ENCODE data around the gene ARRDC1.
"Not testable (repeated sequence)": the region's sequence is repeated elsewhere in the genome, so short reads cannot be mapped to it uniquely, and the experiment has no call there.

ARRDC1 gene

GRCh38 chr9:137583957-137584356, 21.5 kb upstream of the ARRDC1 start:
- DNase-seq, result no peak

DNA sequence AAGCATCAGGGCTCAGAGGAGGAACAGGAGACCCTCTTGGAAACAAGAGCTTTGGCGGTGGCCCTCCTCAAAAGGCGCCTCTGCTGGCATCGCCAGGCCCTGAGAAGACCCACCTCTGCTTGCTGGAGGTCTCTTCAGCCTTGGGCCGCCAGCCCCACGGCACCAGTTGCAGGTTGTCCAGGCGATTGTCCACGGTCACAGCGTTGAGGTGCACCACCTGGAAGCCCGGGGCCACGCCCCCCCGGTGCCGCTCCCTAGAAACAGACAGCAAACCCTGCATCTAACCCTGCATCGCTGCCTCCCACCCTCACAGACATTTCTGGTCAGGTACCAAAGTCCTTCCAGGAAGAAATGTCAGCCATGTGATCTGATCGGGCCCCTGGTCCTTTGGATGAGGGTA, 18.6 kb upstream of the ARRDC1 start:
- no peak for DNase-seq

GRCh38 chr9:137588311-137588710, 17.2 kb upstream of the ARRDC1 start:
- no peak for DNase-seq

DNA sequence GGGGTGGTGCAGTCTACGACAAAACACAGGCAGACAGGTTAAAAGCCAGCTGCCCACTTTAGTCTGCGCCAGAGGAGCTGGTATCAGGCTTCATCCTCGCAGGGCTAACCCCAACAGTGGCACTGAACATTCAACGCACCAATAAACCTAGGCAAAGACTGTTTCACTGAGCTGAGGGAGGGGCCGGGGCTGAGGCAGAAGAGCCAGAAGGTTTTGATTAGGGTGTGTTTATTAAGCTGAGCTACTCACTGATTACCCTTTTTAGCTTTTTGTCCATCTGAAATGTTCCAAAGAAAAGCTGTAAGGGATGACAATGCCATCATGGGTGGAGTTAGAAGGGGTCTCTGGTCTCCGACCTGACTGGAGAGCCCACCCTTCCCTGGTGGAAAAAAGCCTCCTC, 16.6 kb upstream of the ARRDC1 start:
- no peak for DNase-seq

DNA sequence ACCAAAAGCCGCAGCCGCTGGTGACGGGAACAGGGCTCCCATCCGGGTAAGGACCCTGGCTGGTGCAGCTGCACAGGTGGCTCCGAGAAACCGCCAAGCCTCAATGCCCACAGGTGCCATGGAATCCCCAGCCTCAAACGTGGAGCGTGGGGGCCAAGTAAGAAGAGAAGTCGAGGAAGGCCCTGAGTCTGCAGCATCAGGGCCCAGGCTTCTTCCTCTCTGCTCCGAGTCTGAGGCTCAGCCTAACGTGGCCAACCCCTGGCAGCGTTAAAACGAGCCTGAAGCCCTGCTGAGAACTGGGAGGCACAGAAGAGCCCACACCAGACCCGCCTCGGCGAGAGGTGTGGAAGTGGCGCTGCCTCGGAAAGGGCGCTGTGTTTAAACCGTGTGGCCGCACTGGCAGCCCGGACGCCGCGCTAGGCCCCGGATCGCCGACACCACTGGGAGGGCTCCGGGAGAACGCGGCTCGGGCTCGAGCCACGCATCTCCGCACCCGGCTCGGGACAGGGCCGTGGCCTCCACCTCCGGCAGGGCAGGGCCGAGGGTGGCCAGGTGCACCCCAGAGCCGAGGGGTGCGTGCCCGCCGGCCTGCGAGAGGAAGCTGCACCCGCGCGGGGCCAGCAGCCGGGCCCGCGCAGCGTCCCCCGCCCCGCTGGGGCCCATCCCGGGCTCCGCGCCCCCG, 15.9 kb upstream of the ARRDC1 start:
- no peak for DNase-seq

- no peak for DNase-seq
Measured at GRCh38 chr9:137590123-137590468, 15.4 kb upstream of the ARRDC1 start.

DNA sequence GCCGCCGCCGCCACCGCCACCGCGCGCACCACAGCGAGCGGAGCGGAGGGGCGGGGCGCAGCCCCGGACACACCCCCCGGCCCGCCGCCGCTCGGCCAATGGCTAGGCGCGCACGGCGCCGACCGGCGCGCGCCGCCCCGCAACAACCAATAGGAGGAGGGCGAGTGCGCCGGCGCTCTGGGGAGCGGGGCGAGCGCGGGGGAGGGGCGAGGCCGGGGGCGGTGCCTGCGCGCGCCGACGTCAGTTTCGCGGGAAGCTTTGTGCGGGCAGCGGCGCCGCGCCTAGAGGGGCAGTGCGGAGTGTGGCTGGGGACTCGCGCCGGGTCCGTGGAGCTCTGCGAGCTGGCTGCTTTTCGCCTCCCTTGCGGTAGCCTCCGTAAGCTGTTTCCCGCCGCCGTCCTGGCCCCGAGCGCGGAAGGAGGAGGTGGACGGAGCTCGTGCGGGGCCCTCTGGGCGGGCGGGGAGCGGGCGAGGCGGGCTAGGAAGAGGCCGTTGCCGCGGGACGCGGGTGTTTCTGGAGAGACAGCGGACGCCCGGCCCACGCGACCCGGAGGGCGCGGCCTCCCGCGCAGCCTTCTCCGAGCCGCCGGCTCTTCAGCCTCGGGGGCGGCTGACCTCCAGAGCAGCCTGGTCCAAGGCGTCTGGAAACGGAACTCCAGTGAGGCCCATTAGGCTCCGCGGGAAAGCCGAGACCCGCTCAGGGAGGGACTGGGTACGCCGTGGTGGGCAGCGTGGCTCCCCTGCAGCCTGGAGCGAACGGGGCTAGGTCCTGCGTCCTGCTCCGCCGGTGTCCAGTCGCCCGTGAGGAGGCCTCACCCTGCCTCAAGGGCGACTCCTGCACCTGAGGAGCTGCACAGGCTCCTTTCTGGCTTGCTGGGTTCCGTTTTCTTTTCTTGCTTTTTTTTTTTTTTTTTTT, 14.8 kb upstream of the ARRDC1 start, which contains the start of gene ZMYND19:
TSS of gene ZMYND19 (minus strand) at position 44 of the 915 bp plus-strand sequence. CDS start 249 bp downstream, outside the sequence.
- peak in 13 of 14 donors; percentile 49 to 92 (median 70) for DNase-seq

- no peak for DNase-seq
Measured at GRCh38 chr9:137592767-137593166, 12.7 kb upstream of the ARRDC1 start.

DNA sequence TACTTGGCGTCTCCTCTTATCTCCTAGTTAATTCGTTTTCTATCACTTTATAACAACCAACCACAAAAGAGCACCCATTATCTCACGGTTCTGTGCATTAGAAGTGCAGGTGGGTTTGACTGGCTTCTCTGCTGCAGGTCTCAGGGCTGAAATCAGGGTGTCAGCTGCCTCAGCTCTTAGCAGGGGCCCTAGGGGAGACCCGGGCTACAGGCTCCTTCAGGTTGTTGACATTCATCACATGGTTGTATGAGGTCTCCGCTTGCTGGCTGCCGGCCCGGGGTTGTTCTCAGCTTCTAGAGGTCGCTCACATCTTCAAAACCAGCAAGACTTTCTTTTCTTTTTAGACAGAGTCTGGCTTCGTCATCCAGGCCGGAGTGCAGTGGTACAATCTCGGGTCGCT, 12.3 kb upstream of the ARRDC1 start:
- DNase-seq, result no peak

DNA sequence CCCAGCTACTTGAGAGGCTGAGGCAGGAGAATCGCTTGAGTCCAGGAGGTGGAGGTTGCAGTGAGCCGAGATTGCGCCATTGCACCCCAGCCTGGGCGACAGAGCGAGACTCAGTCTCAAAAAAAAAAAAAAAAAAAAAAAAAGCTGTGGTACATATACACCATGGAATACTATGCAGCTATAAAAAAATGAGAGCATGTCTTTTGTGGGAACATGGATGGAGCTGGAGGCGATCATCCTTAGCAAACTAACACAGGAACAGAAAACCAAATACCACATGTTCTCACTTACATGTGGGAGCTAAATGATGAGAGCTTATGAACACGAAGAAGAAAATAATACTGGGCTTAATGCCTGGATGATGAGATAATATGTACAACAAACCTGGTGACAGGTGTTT, 8.9 kb upstream of the ARRDC1 start:
- not testable (repeated sequence) for DNase-seq

GRCh38 chr9:137598943-137599342, 6.5 kb upstream of the ARRDC1 start:
- no peak for DNase-seq

DNA sequence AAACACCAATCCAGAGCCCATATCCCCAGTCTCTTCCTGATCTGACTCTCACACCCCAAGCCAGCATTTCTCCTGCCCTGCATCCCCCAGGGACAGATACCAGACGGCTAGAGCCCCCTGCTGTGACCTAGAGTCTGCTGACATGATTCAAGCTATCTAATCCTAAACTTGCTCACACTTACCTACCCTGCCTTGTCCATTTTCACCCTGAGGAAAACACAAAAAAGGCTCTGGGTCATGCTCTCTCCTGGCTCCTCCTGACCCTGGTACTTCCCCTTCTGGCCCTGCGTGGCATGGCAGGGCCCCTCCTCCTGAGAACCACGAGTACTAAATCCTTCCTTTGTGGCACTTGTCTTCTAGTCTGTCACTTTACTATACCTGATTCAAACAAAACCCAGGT, 2.8 kb upstream of the ARRDC1 start:
- no peak for DNase-seq

- no peak for DNase-seq
Measured at GRCh38 chr9:137603879-137604278, 1.6 kb upstream of the ARRDC1 start.

- no peak for DNase-seq
Measured at GRCh38 chr9:137604345-137605086, 970 bp upstream of the ARRDC1 start.

DNA sequence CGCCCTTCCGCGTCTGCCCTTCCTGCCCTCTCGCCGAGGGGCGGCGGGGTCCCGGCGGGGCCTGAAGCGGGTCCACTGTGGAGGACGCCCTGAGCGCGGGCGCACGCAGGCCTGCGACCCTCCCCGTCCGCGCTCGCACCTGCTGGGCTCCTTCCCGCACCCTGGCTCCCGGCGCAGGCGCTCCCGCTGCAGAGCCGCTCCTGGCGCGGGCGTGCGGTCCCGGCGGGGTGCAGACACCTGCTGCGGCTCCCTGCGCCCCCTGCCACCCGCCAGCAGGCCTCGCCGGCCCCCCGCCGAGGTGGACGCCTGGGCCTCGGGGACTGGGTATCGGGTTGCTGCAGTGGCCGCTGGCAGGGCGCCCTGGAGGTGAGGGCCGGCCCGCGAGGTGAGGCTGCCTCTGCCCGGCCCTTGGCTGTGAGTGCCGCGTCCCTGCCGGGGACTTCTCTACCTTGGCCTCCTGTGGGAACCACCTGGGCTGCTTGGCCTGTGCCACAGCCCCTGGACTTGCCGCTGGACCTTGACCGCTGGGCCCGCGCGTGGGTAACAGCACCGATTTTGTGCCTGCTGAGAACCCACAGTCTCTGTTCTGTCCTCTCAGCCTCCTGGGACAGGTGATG, 627 bp downstream of the ARRDC1 start:
- no peak for DNase-seq

DNA sequence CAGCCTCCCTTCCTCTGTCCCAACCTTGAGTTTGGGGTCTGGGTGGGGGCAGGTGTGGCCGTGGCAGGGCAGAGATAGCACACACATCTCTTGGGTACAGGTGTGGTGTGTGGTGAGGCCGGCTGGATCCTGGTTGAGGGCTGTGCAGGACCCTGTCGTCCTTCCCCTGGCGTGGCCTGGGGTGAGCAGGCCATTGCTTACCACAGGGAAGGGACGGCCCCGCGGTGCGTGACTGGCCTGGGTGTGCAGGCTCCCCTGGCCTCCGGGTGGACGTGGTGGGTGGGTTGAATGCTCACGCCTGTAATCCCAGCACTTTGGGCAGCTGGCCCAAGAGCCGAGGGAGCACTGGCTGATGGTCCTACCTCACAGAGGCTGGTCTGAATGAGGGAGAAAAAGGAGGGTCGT, 1.2 kb downstream of the ARRDC1 start:
- no peak for DNase-seq

GRCh38 chr9:137607141-137607857, 1.8 kb downstream of the ARRDC1 start:
- no peak for DNase-seq

- DNase-seq, result no peak
Measured at GRCh38 chr9:137610944-137611343, 5.5 kb downstream of the ARRDC1 start.

DNA sequence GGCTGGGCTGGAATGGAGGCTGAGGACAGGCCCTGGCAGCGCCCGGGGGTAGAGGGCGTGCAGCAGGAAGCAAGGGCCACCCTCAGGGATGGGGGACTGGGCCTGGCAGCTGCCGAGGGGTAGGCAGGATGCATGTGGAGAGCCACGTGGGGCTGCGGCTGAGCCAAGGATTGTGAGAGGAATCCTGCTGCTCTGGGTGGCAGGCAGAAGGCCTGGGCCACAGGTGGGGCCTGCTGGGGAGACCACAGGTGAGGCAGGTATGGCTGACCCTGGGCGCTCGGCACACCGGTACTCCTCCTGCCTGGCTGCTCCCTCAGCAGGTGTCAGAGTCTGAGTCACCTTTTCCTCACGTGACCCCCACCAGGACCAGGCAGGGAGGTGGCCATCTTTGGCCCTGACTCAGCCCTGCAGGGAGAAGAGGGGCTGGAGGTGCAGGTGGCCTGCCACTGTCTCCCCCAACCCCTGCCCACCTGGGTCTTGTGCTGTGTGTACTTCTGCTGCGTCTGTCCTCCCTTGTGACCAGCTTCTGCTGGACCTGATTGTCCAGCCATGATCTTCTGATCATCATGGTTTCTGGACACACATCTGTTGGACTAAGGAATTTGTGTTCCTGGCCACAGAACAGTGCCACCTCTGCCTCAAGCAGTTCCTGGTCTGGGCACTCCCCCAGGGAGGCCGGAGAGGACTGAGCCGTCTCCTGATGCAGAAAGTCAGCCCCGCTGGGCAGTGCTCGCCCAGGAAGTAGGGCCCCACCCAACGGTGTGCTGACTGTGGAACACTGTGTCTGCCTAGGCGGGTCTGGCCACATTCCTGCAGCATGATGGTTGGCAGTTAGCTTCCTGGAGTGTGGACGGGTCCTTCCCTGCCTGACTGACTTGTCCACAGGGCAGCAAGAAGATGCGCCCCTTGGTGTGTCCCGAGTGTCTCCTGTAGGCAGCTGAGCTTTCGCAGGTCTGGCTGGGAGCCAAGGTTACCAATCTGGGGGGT, 6.4 kb downstream of the ARRDC1 start:
- no peak for DNase-seq

- DNase-seq, result no peak
Measured at GRCh38 chr9:137612741-137613142, 7.3 kb downstream of the ARRDC1 start.

DNA sequence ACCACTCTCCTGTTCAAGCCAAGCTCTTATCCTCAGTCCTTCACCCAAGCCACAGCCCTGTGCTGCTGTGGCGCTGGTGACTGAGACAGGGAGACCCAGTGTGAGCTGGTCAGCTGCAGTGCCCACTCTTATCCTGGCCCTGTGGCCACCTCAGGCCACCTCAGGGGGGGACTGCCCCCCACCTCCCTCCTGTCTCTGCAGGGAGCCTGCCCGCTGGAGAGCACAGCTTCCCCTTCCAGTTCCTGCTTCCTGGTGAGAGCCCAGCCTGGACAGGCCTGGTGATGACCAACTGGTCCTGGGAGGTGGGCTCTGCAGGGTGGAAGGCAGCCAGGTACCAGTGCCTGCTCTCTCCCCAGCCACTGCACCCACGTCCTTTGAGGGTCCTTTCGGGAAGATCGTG, 7.8 kb downstream of the ARRDC1 start:
- DNase-seq, result no peak

All from C1 segment of cervical spinal cord (tissue), 14 donors.